ENCODE measurements around the gene ATP23. TPM values are rescaled to one million over a fixed set of nuclear protein-coding genes. Genes with fewer than 3 reads are reported as not detected.

Gene ATP23
- total RNA-seq (1 to 10 TPM; 2.8 to 8.5 (median 6.4) TPM), polyA plus RNA-seq (10 to 100 TPM in 1 of 2 donors, 1 to 10 TPM in 1; 6.8 to 11.3 TPM)
- long read RNA-seq, donor 1, transcript ATP23-201 (6 exons, 1,245 nt), result major isoform, 5 of 5 reads
- long read RNA-seq, donor 1, partial matches to known transcripts, result 0 of 5 reads
- long read RNA-seq, donor 1, other reads (novel, unspliced or antisense), result 0 of 5 reads
- long read RNA-seq, donor 2, transcript ATP23-201 (6 exons, 1,245 nt), result major isoform, 6 of 6 reads
- long read RNA-seq, donor 2, partial matches to known transcripts, result 0 of 6 reads
- long read RNA-seq, donor 2, other reads (novel, unspliced or antisense), result 0 of 6 reads
- long read RNA-seq, donor 3, transcript ATP23-201 (6 exons, 1,245 nt), result major isoform, 8 of 10 reads
- long read RNA-seq, donor 3, partial matches to known transcripts, result 0 of 10 reads
- long read RNA-seq, donor 3, other reads (novel, unspliced or antisense), result 2 of 10 reads

DNA sequence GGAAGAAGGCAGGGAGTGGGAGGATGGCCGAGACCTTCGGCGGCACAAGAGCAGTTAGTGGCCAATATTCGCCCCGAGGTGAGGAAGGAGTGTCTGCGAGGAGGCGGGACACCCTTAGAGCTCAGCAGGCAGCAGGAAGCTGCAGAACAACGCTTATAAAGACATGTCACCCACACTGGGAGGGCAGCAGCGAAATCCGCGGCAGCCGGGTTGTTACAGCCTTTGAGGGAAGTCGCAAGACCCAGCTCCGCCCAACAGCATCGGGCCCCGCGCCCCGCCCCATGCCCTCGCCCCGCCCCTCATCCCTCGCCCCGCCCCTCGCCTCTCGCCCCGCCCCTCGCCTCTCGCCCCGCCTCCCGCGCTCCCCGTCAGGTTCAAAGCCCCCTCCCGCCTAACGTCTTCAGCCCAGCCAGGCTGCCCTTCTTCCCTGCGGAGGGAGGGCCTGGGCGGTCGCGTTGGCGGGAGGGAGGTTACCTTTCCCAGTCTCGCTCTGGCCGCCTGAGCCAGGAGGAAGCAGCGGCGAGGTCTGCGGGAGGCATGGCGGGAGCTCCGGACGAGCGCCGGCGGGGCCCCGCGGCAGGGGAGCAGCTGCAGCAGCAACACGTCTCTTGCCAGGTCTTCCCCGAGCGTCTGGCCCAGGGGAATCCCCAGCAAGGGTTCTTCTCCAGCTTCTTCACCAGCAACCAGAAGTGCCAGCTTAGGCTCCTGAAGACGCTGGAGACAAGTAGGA is at the start of gene ATP23:
ATP23 (plus strand) TSS at position 403 of the 730 bp plus-strand sequence; CDS start at position 538, 135 bp downstream.
- Histone ChIP-seq H3K36me3 (no peaks in the 10 kb centered on the region), H3K27me3 (no peaks in the 10 kb centered on the region), H3K4me3 (peak within 1 kb of the TSS; percentile 47 to 93 (median 76)), H3K9me3 (no peaks in the 10 kb centered on the region), H3K27ac (peak within 1 kb of the TSS in 9 of 10 donors; percentile 80 to 93 (median 87)), H3K4me1 (peaks cover 0 to 36% (median 14%) of the 10 kb centered on the region in 9 donors)
- 0 to 1% methylated on average over 32 to 55 of the region's 55 CpGs for WGBS, 2 donors
- ATAC-seq, result peak; percentile 93 to 96 (median 94)
- intact Hi-C loops (cut with DNase I), result no loop called here
- DNase-seq, result peak; percentile 87
- TF ChIP-seq, protein P1, sequence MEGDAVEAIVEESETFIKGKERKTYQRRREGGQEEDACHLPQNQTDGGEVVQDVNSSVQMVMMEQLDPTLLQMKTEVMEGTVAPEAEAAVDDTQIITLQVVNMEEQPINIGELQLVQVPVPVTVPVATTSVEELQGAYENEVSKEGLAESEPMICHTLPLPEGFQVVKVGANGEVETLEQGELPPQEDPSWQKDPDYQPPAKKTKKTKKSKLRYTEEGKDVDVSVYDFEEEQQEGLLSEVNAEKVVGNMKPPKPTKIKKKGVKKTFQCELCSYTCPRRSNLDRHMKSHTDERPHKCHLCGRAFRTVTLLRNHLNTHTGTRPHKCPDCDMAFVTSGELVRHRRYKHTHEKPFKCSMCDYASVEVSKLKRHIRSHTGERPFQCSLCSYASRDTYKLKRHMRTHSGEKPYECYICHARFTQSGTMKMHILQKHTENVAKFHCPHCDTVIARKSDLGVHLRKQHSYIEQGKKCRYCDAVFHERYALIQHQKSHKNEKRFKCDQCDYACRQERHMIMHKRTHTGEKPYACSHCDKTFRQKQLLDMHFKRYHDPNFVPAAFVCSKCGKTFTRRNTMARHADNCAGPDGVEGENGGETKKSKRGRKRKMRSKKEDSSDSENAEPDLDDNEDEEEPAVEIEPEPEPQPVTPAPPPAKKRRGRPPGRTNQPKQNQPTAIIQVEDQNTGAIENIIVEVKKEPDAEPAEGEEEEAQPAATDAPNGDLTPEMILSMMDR (IDR thresholded peaks at IDR 0.05), result no peak

DNA sequence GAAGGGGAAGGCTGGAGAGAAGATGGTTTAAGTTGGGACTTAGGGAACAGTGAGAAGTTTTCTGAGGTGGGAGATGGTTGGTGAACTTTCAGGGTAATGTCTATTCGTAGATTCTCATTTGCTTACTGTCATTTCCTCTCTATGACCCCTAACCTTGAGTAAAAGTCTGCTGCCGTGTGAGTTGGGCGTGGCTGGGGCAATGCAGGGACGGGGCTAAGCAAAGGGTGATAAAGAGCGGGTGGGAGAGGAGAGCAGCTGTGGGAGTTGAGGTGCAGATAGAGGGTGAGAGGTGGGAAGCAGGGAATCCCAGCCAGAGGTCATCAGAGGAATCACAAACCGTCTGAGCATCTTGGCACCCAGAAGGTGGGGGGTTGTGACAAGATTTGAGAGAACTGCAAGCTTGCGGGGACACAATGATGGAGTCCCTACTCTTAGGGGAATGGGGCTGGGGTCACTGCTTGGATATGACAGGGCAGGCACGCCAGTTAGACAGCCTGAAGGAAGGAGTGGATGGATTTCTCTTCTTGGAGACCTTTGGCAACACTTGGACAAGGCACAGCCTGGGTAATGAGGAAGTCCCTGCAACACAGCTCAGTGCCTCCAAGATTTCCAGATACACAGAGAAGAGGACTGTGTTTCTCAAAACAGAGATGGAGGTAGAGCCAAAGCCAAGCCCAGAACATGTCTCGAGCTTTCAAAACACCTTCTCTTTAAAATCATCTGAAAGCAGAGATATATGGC is 49.0 kb upstream of the ATP23 start:
- H3K27me3 ChIP-seq, result no peaks in the 10 kb centered on the region
- no peaks in the 10 kb centered on the region for H3K9me3 ChIP-seq
- H3K27ac ChIP-seq, result peak overlapping the region; percentile 92 to 100 (median 98)
- H3K4me1 ChIP-seq, result peaks cover 41 to 100% (median 93%) of the 10 kb centered on the region in 9 donors
- H3K4me3 ChIP-seq, result no peak overlapping the region
- TF ChIP-seq, protein P1 (IDR thresholded peaks at IDR 0.05), result no peak
- H3K36me3 ChIP-seq, result no peaks in the 10 kb centered on the region
- ATAC-seq, result no peak
- intact Hi-C loops (cut with DNase I), result loop anchor here in 1 of 10 donors (2.0 kb wide), 1 partner anchor 50 kb away; no protein-coding TSS in a partner anchor
- 73 to 79% methylated on average over 9 of the region's 9 CpGs for WGBS, 2 donors
- DNase-seq, result no peak

GRCh38 chr12:57893431-57894353 is 47.7 kb upstream of the ATP23 start:
- Histone ChIP-seq H3K27me3 (no peaks in the 10 kb centered on the region), H3K36me3 (no peaks in the 10 kb centered on the region), H3K9me3 (no peaks in the 10 kb centered on the region), H3K27ac (peak overlapping the region; percentile 92 to 100 (median 98)), H3K4me1 (peaks cover 32 to 100% (median 93%) of the 10 kb centered on the region in 9 donors), H3K4me3 (peak overlapping the region in 7 of 10 donors; percentile 0 to 30 (median 9))
- 12 to 13% methylated on average over 13 of the region's 13 CpGs for WGBS, 2 donors
- TF ChIP-seq, protein P1 (IDR thresholded peaks at IDR 0.05), result peak in 5 of 9 donors; percentile 10 to 44 (median 20)
- intact Hi-C loops (cut with DNase I), result loop anchor here in 5 of 10 donors (2.0 kb wide), 4 partner anchors 49 to 57 kb away; no protein-coding TSS in a partner anchor
- ATAC-seq, result peak; percentile 74 to 83 (median 77)
- DNase-seq, result peak; percentile 93 to 95
